Gastrocnemius medialis (tissue), 4 donors: ENCODE measurements around the gene TXNDC5. TPM values are rescaled to one million over a fixed set of nuclear protein-coding genes. Genes with fewer than 3 reads are reported as not detected.
A peak's percentile ranks its signal among the peaks of the same experiment; 100 is the strongest.
"Not testable (repeated sequence)": the region's sequence is repeated elsewhere in the genome, so short reads cannot be mapped to it uniquely, and the experiment has no call there.

ENCODE experiments used
- ATAC-seq, 2 donors: fragments of 150-250 bp; one replicate each; pipeline ENCODE4 v1.9.1; 2016
- DNase-seq, 2 donors: peaks; one replicate each; pipeline ENCODE4 v3.0.0-alpha.2; 2019
- H3K27ac ChIP-seq, 4 donors: fragments of 200-600 bp; sonication (generic); 1 replicate in 1 of 4; 2 replicates in 3 of 4; pipeline ENCODE4 v1.5.1; 2016 to 2018; ENCODE audit warnings: mild to moderate bottlenecking in 2 of 4, moderate library complexity in 1 of 4
- H3K27me3 ChIP-seq, 3 donors: fragments of 200-600 bp; sonication (generic) in 2 of 3; 1 replicate in 1 of 3; 2 replicates in 2 of 3; pipeline versions ENCODE4 v1.5.1 to v1.6.0; 2016 to 2019; ENCODE audit warnings: mild to moderate bottlenecking in 1 of 3, moderate library complexity in 1 of 3
- H3K36me3 ChIP-seq, 2 donors: fragments of 200-600 bp; sonication (generic) in 1 of 2; one replicate each; pipeline ENCODE4 v1.5.1; 2017 to 2018
- H3K4me1 ChIP-seq, 2 donors: fragments of 200-600 bp; sonication (generic) in 1 of 2; one replicate each; pipeline ENCODE4 v1.5.1; 2016 to 2017; ENCODE audit warnings: mild to moderate bottlenecking in 2 of 2
- H3K4me3 ChIP-seq, 4 donors: fragments of 200-600 bp; sonication (generic) in 3 of 4; 1 replicate in 1 of 4; 2 replicates in 3 of 4; pipeline ENCODE4 v1.5.1; 2016 to 2019; ENCODE audit warnings: mild to moderate bottlenecking in 2 of 4
- H3K9me3 ChIP-seq, 3 donors: fragments of 200-600 bp; sonication (generic) in 2 of 3; 1 replicate in 1 of 3; 2 replicates in 2 of 3; pipeline ENCODE4 v1.5.1; 2016 to 2019
- CTCF ChIP-seq, 5 experiments: fragments of 450-650 bp in 3 of 5; fragments of 200-600 bp in 2 of 5; sonication (generic) in 2 of 5; IDR thresholded peaks in 4 of 5; conservative IDR thresholded peaks in 1 of 5; 1 replicate in 4 of 5; 2 replicates in 1 of 5; pipeline ENCODE4 v1.5.1; 2016 to 2019; ENCODE audit warnings: antibody characterized with exemption in 5 of 5, mild to moderate bottlenecking in 3 of 5, moderate library complexity in 3 of 5
- POLR2A ChIP-seq, 2 donors: fragments of 450-650 bp; IDR thresholded peaks; one replicate each; pipeline ENCODE4 v1.6.1; 2017; ENCODE audit warnings: antibody characterized with exemption in 2 of 2, mild to moderate bottlenecking in 2 of 2, moderate library complexity in 2 of 2
- in situ Hi-C, 4 donors: fragments of 200-750 bp; cut with MboI; loops; one replicate each; pipeline versions ENCODE4 v1.15.0 to v1.8.0; 2017; ENCODE audit warnings: low sequenced_read_pairs in 4 of 4
- intact Hi-C: fragments of 100-400 bp; cut with DNase I; formaldehyde crosslinking; loops from one replicate; pipeline ENCODE4 v1.15.1; 2023; ENCODE audit warnings: low total_unique reads
- total RNA-seq, 4 donors: library from RNA; depleted of rRNA; stranded (reverse); fragments of >200 nt; gene quantifications; one replicate each; pipeline versions ENCODE4 v1.1.0 to v1.2.3, GENCODE V29; 2016

The TXNDC5 gene
- total RNA-seq, 4 donors from 2014 or later: 29.9 to 43.3 (median 38.8) TPM

- peak overlapping the region in 2 of 4 donors; percentile 32 to 60 for H3K27ac ChIP-seq
- intact Hi-C loops: loop anchor here (5.0 kb wide), 1 partner anchor 162 kb away; the partner anchor contains the start of gene BLOC1S5
These were observed 10.7 kb downstream of the TXNDC5 start for GRCh38 chr6:7899889-7900213.

GRCh38 chr6:7899101-7899888, 11.3 kb downstream of the TXNDC5 start:
- Histone ChIP-seq H3K4me3 (no peak overlapping the region), H3K36me3 (peaks cover 0 to 79% of the 10 kb centered on the region in 2 donors), H3K9me3 (no peaks in the 10 kb centered on the region), H3K27me3 (no peaks in the 10 kb centered on the region), H3K4me1 (peaks cover 18 to 22% of the 10 kb centered on the region in 2 donors), H3K27ac (peak overlapping the region in 1 of 4 donors; percentile 60)
- TF ChIP-seq CTCF (IDR thresholded peaks at IDR 0.05 in 4 of 5, conservative IDR thresholded peaks at IDR 0.05 in 1 of 5) (no peak), POLR2A (IDR thresholded peaks at IDR 0.05) (no peak)
- ATAC-seq (no peak), DNase-seq (no peak)
- in situ Hi-C loops: no loop called here
- intact Hi-C loops: no loop called here

More at GRCh38 chr6:7899889-7900213, 10.7 kb downstream of the TXNDC5 start:
- DNase-seq (peak; percentile 31 to 52), ATAC-seq (peak; percentile 44 to 76)
- Histone ChIP-seq H3K4me1 (peaks cover 24 to 28% of the 10 kb centered on the region in 2 donors), H3K9me3 (no peaks in the 10 kb centered on the region), H3K36me3 (peaks cover 0 to 74% of the 10 kb centered on the region in 2 donors), H3K27me3 (no peaks in the 10 kb centered on the region), H3K4me3 (no peak overlapping the region)
- TF ChIP-seq CTCF (IDR thresholded peaks at IDR 0.05 in 4 of 5, conservative IDR thresholded peaks at IDR 0.05 in 1 of 5): no peak
- no peak for TF ChIP-seq POLR2A (IDR thresholded peaks at IDR 0.05)
- in situ Hi-C loops: no loop called here

- H3K27me3 ChIP-seq, DNase-seq, H3K27ac ChIP-seq, H3K4me3 ChIP-seq, intact Hi-C loops, ATAC-seq, H3K9me3 ChIP-seq, in situ Hi-C loops: not testable (repeated sequence)
- H3K36me3 ChIP-seq: peaks cover 0 to 79% of the 10 kb centered on the region in 2 donors
- peaks cover 7 to 14% of the 10 kb centered on the region in 2 donors for H3K4me1 ChIP-seq
These were observed 12.4 kb downstream of the TXNDC5 start for GRCh38 chr6:7898193-7898586.

GRCh38 chr6:7897461-7898192, 13.0 kb downstream of the TXNDC5 start:
- in situ Hi-C loops: no loop called here
- TF ChIP-seq POLR2A (IDR thresholded peaks at IDR 0.05): no peak
- no peak for TF ChIP-seq CTCF (IDR thresholded peaks at IDR 0.05 in 4 of 5, conservative IDR thresholded peaks at IDR 0.05 in 1 of 5)

GRCh38 chr6:7896465-7896987, 14.1 kb downstream of the TXNDC5 start:
- H3K27me3 ChIP-seq: no peaks in the 10 kb centered on the region
- DNase-seq (no peak), ATAC-seq (no peak)
- peaks cover 7 to 14% of the 10 kb centered on the region in 2 donors for H3K4me1 ChIP-seq
- H3K9me3 ChIP-seq: no peaks in the 10 kb centered on the region
- H3K4me3 ChIP-seq: no peak overlapping the region
- no peak overlapping the region for H3K27ac ChIP-seq
- TF ChIP-seq CTCF (IDR thresholded peaks at IDR 0.05 in 4 of 5, conservative IDR thresholded peaks at IDR 0.05 in 1 of 5) (no peak), POLR2A (IDR thresholded peaks at IDR 0.05) (no peak)
- in situ Hi-C loops: no loop called here
- peaks cover 0 to 78% of the 10 kb centered on the region in 2 donors for H3K36me3 ChIP-seq
- intact Hi-C loops: no loop called here

More at GRCh38 chr6:7897461-7898192, 13.0 kb downstream of the TXNDC5 start:
- intact Hi-C loops: no loop called here
- Histone ChIP-seq H3K36me3 (peaks cover 0 to 78% of the 10 kb centered on the region in 2 donors), H3K27ac (no peak overlapping the region), H3K9me3 (no peaks in the 10 kb centered on the region), H3K4me3 (no peak overlapping the region), H3K4me1 (peaks cover 7 to 14% of the 10 kb centered on the region in 2 donors), H3K27me3 (no peaks in the 10 kb centered on the region)
- ATAC-seq (no peak), DNase-seq (no peak)
